Measurements from ENCODE around the gene LRIT2. TPM values are rescaled to one million over a fixed set of nuclear protein-coding genes. Genes with fewer than 3 reads are reported as not detected.

Gene LRIT2
- total and polyA plus RNA-seq, 11 donors = not detected

DNA sequence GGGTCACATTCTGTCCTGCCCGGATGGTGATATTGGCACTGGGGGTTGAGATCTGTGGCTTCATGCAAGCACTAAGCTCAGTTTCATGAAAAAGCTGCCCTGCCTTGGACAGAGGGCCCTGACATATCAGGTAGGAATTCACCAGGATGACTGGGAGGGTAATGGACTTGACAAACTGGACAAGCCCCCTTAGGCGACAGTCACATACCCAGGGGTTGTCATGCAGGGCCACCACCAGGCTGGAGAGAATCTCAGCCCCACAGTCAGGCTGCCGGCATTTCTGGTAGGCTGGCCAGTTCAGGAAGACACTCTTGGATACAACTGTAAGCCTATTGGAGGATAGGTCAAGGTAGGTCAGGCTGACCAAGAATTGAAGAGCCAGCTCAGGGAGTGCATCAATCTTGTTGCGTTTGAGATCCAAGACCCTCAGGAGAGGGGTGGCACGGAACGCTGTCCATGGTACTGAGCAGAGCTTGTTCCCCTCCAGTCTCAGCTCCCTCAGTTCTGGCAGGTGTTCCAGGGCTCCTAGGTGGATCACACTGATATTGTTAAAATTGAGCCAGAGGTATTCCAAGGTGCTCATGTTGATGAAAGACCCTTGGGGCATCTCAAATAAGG, 824 bp downstream of the LRIT2 start:
- peaks cover 0 to 24% (median 4%) of the 10 kb centered on the region in 9 donors for H3K27me3 ChIP-seq
- DNase-seq = no peak
- ATAC-seq = no peak

DNA sequence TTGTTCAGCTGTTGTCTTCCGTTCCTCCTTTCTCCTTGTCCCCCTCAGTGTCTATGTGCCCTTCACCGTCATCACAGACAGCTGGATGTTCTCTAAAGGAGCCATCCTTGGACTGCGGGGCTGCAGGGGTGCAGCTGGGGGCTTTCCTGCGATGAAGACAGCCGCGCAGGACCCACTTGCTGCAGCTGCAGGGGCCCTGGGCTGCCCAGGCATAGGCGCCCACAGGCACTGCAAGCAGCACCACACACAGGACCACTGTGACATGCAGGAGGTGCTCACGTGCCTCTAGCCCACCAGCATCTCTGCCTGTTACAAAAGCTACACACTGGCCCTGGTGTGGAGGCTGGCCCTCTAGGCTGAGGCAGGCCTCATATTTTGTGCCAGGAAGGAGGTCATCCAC, 3.4 kb downstream of the LRIT2 start:
- WGBS, 4 donors = 77 to 92% (median 85%) methylated on average over 5 to 8 of the region's 8 CpGs
- Histone ChIP-seq H3K9me3 (no peaks in the 10 kb centered on the region), H3K27ac (no peak overlapping the region), H3K4me3 (no peak overlapping the region), H3K4me1 (no peaks in the 10 kb centered on the region), H3K36me3 (no peaks in the 10 kb centered on the region), H3K27me3 (peaks cover 0 to 24% (median 3%) of the 10 kb centered on the region in 9 donors)
- DNase-seq (no peak), ATAC-seq (no peak)
- no peak for TF ChIP-seq POLR2A (IDR thresholded peaks at IDR 0.05)
- TF ChIP-seq, protein P1, sequence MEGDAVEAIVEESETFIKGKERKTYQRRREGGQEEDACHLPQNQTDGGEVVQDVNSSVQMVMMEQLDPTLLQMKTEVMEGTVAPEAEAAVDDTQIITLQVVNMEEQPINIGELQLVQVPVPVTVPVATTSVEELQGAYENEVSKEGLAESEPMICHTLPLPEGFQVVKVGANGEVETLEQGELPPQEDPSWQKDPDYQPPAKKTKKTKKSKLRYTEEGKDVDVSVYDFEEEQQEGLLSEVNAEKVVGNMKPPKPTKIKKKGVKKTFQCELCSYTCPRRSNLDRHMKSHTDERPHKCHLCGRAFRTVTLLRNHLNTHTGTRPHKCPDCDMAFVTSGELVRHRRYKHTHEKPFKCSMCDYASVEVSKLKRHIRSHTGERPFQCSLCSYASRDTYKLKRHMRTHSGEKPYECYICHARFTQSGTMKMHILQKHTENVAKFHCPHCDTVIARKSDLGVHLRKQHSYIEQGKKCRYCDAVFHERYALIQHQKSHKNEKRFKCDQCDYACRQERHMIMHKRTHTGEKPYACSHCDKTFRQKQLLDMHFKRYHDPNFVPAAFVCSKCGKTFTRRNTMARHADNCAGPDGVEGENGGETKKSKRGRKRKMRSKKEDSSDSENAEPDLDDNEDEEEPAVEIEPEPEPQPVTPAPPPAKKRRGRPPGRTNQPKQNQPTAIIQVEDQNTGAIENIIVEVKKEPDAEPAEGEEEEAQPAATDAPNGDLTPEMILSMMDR (IDR thresholded peaks at IDR 0.05) = no peak
- intact Hi-C loops (cut with DNase I) = no loop called here

More for the DNA sequence above, 824 bp downstream of the LRIT2 start:
- Histone ChIP-seq H3K27ac (no peak overlapping the region), H3K4me3 (no peak overlapping the region), H3K4me1 (no peaks in the 10 kb centered on the region), H3K36me3 (no peaks in the 10 kb centered on the region), H3K9me3 (no peaks in the 10 kb centered on the region)
- TF ChIP-seq, protein P1 (IDR thresholded peaks at IDR 0.05) = no peak
- no peak for TF ChIP-seq POLR2A (IDR thresholded peaks at IDR 0.05)
- 46 to 67% (median 50%) methylated on average over 4 to 6 of the region's 6 CpGs for WGBS, 4 donors
- intact Hi-C loops (cut with DNase I) = no loop called here

DNA sequence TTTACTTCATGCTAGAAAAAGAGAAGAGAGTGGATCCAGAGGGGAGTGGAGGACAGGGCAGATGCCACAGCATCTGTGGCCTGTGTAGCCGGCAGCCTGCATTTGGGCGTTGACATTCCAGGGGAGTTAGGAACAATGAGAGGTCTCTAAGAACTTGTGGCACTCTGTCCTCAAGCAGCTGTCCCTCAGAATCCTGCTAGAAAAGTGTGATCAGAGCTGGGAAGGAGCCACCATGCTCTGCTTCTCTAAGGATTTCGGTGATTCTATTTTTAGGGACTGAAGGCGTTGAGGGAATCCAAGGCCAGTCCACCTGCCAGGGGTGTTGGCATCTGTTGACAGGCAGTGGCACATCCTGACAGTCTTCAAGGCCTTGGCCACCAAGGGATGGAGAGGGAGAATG, 7.6 kb downstream of the LRIT2 start:
- TF ChIP-seq, protein P1 (IDR thresholded peaks at IDR 0.05) = no peak
- TF ChIP-seq POLR2A (IDR thresholded peaks at IDR 0.05) = no peak

DNA sequence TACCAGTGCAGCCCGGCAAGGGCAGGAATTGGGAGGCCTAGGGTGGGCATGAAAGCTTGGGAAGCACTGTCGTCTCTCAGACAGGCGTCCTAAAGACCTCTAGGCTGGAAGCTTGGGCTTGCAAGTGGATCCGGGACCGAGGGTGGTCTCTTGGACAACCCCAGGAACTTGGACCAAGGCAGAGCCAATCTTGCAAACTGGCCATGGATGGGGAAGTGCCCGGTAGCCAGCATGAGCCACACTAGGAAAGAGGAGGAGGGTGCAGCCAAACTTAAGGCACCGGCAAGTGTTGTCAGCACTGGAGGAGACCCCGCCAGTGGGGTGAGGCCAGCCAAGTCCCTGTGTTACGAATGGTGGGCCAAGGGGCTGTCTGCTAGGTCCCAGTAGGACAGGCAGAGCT, 8.5 kb downstream of the LRIT2 start:
- Histone ChIP-seq H3K27ac (no peak overlapping the region), H3K9me3 (no peaks in the 10 kb centered on the region), H3K27me3 (peaks cover 0 to 4% (median 0%) of the 10 kb centered on the region in 9 donors), H3K4me3 (no peak overlapping the region), H3K36me3 (no peaks in the 10 kb centered on the region), H3K4me1 (no peaks in the 10 kb centered on the region)
- DNase-seq = no peak
- intact Hi-C loops (cut with DNase I) = no loop called here
- no peak for ATAC-seq
- WGBS, 4 donors = 76 to 86% (median 81%) methylated on average over 7 to 9 of the region's 9 CpGs
- no peak for TF ChIP-seq POLR2A (IDR thresholded peaks at IDR 0.05)
- TF ChIP-seq, protein P1 (IDR thresholded peaks at IDR 0.05) = no peak

More for the DNA sequence above, 7.6 kb downstream of the LRIT2 start:
- ATAC-seq (no peak), DNase-seq (no peak)
- Histone ChIP-seq H3K27ac (no peak overlapping the region), H3K9me3 (no peaks in the 10 kb centered on the region), H3K4me3 (no peak overlapping the region), H3K4me1 (no peaks in the 10 kb centered on the region), H3K27me3 (peaks cover 0 to 10% (median 0%) of the 10 kb centered on the region in 9 donors), H3K36me3 (no peaks in the 10 kb centered on the region)
- intact Hi-C loops (cut with DNase I) = no loop called here
- 82 to 86% (median 85%) methylated on average over 4 of the region's 4 CpGs for WGBS, 4 donors

Measured in heart left ventricle (tissue), 16 donors.